Left renal pelvis (tissue), 4 donors: ENCODE results near the gene ZNF225. TPM values are rescaled to one million over a fixed set of nuclear protein-coding genes. Genes with fewer than 3 reads are reported as not detected.
"Not testable (repeated sequence)": the region's sequence is repeated elsewhere in the genome, so short reads cannot be mapped to it uniquely, and the experiment has no call there.

Experiments used
- DNase-seq, 4 donors: peaks; one replicate each; pipeline ENCODE4 v3.0.0-alpha.2; 2013; ENCODE audit warnings: low read depth in 4 of 4, low spot score in 3 of 4
- polyA plus RNA-seq, 4 donors: library from polyadenylated mRNA; unstranded; fragments of 120-200 nt; gene quantifications; one replicate each; pipeline ENCODE4 v1.2.1, GENCODE V29; 2013; ENCODE audit not compliant: insufficient read length in 4 of 4

Gene ZNF225
- polyA plus RNA-seq, result 10 to 100 TPM in 2 of 4 donors, 1 to 10 TPM in 2; 9.5 to 11.3 (median 9.8) TPM

GRCh38 chr19:44113138-44113783 is at the start of gene ZNF225:
ZNF225 (plus strand) TSS chr19:44113399; CDS start chr19:44115828, 2,429 bp downstream.
- DNase-seq, result peak; percentile 97 to 99 (median 98)

- DNase-seq, result no peak
Measured at GRCh38 chr19:44066305-44066704, 46.9 kb upstream of the ZNF225 start.

GRCh38 chr19:44069415-44069814 is 43.8 kb upstream of the ZNF225 start:
- DNase-seq, result no peak

DNA sequence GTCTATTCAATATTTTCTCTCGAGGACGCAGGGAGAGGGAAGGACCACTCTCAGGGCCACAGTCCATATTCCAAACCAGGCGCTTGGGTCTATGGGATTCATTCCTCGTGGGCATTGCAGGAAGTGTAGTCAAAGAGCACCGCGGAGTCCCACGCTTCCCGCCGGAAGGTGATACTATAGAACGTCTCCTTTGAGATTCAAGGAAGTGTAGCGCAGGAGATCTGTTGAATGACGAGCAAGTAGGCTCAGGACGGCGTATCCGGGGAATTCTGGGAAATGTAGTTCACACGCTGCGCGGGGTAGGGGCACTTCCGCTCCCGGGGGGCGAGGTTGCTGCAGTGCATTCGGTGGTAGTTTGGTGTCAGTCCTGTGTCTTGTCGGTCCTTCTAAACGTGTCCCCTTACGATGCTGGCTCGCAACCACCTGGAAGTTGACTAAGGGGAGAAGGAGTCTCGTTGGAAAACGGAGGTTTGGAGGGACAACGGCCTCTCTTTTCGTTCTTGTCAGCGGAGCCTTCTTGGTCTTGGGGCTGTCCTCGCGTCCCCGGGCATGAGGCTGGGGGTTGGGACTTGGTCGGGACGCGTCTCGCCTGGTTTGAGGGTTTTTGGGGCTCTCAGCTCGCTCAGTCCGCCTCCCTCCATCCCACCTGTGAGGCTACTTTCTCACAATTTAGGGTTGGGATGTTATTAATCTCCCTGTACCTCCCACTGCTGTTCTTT is 41.2 kb upstream of the ZNF225 start, which contains the start of gene ZNF284:
TSS of gene ZNF284 (plus strand) at position 336 of the 719 bp plus-strand sequence. CDS start 4,231 bp downstream, outside the sequence.
- DNase-seq, result peak; percentile 77 to 93 (median 87)

GRCh38 chr19:44072543-44073401 is 40.4 kb upstream of the ZNF225 start:
- DNase-seq, result no peak

GRCh38 chr19:44076325-44076724 is 36.9 kb upstream of the ZNF225 start:
- DNase-seq, result no peak

GRCh38 chr19:44092108-44092507 is 21.1 kb upstream of the ZNF225 start:
- DNase-seq, result no peak

DNA sequence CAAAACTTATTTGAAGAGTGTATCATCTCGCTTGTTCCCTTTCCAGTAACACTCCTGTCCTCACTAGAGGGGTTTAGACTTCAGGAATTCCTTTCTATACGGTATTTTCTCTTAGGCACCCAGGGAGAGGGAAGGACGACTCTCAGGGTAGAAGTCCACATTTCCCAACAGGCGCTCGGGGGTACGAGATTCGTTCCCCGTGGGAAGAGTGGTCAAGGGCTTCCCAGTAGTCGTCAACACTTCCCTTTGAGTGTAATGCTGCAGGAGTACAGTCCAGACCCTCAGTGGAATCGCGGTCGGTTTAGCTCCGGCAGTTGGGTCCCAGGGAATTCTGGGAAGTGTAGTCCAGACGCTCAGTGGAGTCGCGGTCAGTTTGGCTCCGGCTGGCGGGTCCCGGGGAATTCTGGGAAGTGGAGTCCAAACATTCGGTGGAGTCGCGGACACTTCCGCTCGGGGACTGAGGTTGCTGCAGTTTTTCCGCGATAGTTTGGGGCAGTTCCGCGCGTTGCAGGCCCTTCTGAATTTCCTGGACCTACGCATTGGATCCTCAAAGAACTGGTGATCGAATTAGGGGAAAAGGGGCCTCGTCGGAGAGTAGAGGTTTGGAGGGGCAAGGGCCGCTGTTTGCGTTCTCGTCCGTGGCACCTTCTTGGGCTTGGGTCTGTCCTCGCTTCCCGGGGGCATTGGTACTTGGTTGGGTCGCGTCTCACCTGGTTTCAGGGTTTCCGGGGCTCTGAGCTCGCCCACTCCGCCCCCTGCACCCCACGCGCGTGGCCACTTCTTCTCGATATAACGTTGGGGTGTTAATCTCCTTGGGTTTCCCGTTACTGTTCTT is 19.1 kb upstream of the ZNF225 start, which contains the start of gene ZNF224:
TSS of gene ZNF224 (plus strand) at position 431 of the 835 bp plus-strand sequence. CDS start 3,513 bp downstream, outside the sequence.
- peak; percentile 84 to 94 (median 86) for DNase-seq

DNA sequence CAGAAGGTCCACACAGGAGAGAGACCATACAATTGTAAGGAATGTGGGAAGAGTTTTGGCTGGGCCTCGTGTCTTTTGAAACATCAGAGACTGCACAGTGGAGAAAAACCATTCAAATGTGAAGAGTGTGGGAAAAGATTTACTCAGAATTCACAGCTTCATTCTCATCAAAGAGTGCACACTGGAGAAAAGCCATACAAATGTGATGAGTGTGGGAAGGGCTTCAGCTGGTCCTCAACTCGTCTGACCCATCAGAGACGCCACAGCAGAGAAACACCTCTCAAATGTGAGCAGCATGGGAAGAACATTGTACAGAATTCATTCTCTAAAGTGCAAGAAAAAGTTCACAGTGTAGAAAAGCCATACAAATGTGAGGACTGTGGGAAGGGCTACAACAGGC is 5.4 kb upstream of the ZNF225 start:
- no peak for DNase-seq

- DNase-seq, result no peak
Measured at GRCh38 chr19:44109458-44109857, 3.7 kb upstream of the ZNF225 start.

- DNase-seq, result no peak
Measured at GRCh38 chr19:44111910-44112463, 1.2 kb upstream of the ZNF225 start.

GRCh38 chr19:44112802-44113137 is 429 bp upstream of the ZNF225 start:
- DNase-seq, result no peak

GRCh38 chr19:44113784-44114390 is 688 bp downstream of the ZNF225 start:
- DNase-seq, result no peak

- not testable (repeated sequence) for DNase-seq
Measured at GRCh38 chr19:44121162-44121561, 8.0 kb downstream of the ZNF225 start.

DNA sequence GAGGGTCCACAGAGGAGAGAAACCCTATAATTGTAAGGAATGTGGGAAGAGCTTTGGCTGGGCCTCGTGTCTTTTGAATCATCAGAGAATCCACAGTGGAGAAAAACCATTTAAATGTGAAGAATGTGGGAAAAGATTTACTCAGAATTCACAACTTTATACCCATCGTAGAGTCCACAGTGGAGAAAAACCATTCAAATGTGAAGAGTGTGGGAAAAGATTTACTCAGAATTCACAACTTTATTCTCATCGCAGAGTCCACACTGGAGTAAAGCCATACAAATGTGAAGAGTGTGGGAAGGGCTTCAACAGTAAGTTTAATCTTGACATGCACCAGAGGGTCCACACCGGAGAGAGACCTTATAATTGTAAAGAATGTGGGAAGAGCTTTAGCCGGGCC is 18.8 kb downstream of the ZNF225 start:
- no peak for DNase-seq

- peak; percentile 79 to 88 (median 82) for DNase-seq
Measured at GRCh38 chr19:44141191-44142058, 28.2 kb downstream of the ZNF225 start, which contains the start of gene ZNF234. ZNF234 (plus strand) TSS chr19:44141554; CDS start chr19:44144633, 3,079 bp downstream.

DNA sequence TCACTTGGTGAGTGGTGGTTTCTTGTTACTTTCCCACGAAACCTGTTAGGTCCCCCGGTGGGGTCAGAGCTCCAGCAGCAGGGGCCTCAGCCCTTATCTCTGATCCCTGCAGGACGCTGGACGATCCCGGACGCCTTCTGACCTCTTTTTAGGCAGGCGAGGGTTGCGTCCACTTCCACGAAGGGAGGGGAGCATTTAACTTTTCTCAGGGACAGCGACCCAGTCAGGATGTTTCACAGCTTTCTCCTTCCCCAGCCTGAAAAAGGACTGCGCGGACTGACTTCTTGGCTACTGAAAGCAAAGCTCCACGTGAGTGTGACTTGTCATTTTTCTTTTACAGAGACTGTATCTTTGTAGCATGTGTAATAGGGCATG is 28.8 kb downstream of the ZNF225 start:
- no peak for DNase-seq

GRCh38 chr19:44149776-44150175 is 36.6 kb downstream of the ZNF225 start:
- no peak for DNase-seq
